ENCODE measurements around the gene SPAG16.
A peak's percentile ranks its signal among the peaks of the same experiment; 100 is the strongest.

The SPAG16 gene

GRCh38 chr2:213284105-213285090 lies at the start of gene SPAG16:
TSS of gene SPAG16 (plus strand) at chr2:213284464.
- peak; percentile 98 for DNase-seq

GRCh38 chr2:213234641-213235040 lies 49.6 kb upstream of the SPAG16 start:
- DNase-seq = no peak

DNA sequence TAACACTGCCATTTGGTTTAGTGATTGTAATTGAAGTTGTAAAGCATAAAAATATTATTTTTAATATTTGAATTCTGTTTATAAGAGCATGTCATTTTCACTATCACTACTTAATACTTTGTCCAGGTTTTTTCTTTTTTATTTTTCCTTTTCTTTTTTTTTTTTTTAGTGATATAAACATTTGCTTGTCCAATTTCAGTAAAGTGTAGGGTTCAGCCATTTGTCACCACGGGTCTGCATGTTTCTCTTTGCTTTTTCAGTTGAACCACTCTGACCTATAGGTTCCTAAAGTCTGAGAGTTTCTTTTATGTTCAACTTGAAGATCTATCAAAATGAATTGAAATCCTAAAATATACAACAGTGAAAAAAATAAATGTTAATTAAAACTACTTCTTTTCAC lies 48.5 kb upstream of the SPAG16 start:
- DNase-seq = no peak

DNA sequence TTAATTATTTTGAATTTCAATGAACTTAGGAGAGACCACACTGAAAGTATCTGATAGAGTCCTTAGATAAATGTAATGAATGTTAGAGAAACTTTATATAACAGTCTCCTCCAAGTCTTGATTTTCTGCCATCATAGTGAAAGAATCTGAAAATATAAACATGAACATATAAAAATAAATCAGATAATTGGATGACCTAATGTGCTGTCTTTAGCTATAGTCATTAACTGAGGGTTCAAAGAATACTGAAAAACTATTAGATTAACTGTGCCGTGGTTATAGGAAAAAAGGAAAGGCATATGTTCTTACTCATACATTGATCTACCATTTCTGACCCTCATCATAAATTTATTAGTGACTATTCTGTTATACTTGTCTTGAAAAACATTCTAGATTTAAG lies 47.0 kb upstream of the SPAG16 start:
- DNase-seq = no peak

- no peak for DNase-seq
Measured at GRCh38 chr2:213237787-213238186, 46.5 kb upstream of the SPAG16 start.

DNA sequence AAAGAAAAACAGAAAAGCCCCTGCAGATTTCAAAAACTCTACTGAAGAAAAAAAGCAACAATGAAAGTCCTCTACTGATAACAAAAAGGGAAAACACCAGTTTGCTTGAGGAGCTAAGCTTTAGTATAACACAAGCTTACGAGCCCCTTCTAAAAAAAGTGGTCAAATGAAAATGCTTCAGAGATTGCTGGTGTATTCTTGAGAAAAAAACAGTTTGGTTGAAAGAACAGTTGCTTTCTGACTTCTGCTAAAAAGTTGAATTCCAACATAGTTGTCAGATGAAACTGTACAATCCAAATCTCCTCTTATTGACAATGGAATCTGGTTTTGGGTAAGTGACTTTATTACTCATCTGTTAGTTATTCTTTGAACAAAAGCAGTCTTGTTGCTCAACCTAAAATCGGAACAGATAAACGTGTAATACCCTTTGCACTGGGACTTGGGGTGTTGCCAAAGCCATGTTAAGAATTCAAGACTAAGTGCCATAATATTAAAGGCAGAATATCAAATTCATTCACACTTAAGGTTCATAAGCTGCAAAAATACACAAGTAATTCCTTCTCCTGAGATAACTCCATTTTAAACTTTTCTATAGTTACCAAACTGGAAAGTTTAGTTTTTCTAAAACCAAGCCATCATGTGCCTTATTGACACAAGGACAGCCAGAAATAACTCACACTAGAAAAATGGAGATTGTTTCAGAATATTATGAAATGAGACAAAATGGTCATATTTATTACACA lies 45.3 kb upstream of the SPAG16 start:
- no peak for DNase-seq

DNA sequence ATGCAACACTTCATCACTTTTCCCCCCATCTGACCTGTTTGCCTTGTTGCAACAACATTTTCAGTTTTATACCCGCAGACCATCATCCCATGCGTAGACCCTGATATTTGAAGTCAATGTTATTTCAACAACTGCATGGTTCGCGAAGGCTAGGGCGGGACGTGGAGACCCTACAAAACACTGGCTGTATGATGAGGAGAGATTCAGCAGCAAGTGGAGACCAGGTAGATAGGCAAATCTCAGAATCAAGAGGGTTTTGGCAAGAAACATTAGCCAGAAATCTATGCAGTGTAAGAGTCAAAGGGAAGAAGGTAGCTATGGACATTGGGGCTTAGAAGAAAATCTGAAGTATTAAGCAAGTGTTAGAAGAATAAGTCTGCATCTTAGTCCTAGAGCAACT lies 42.4 kb upstream of the SPAG16 start:
- DNase-seq = no peak

DNA sequence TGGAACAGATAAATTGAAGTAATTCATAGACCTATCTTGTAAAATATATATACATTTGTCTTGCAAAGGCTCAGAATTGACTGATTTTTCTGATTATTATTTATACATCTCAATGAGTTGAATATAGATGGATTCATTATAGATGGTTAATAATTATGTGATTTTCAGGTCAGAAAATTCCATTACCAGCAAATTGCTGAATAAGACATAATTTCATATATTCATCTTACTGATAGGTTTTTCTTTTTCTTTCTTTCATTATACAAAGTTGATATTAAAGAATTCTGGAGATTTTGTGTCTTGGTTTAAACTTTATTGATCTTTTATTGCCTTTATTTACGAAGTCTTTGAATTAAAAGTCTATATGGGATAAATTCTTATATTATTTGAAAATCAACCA lies 41.6 kb upstream of the SPAG16 start:
- no peak for DNase-seq

GRCh38 chr2:213243189-213244044 lies 40.8 kb upstream of the SPAG16 start:
- DNase-seq = no peak

- DNase-seq = peak; percentile 66
Measured at GRCh38 chr2:213246497-213247281, 37.6 kb upstream of the SPAG16 start.

DNA sequence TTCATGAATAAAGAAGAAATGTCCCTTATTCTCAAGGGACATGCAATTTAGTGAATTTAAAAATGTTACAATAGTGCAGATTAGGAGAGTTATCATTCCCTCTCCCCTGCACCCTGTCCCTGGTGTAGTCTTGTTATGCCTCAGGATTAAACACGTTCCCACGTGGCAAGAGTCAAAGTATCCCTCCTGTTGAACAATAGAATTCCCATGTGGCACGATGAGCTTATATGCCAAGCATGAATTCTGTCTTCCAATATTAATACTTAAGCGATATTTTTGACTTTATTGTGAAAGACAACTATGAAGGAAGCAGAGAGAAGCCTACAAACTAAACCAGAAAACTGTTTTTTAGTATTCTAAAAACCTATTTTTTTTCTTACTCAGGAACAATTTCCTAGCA lies 36.7 kb upstream of the SPAG16 start:
- no peak for DNase-seq

- DNase-seq = no peak
Measured at GRCh38 chr2:213248637-213249036, 35.6 kb upstream of the SPAG16 start.

- DNase-seq = no peak
Measured at GRCh38 chr2:213249502-213249901, 34.8 kb upstream of the SPAG16 start.

DNA sequence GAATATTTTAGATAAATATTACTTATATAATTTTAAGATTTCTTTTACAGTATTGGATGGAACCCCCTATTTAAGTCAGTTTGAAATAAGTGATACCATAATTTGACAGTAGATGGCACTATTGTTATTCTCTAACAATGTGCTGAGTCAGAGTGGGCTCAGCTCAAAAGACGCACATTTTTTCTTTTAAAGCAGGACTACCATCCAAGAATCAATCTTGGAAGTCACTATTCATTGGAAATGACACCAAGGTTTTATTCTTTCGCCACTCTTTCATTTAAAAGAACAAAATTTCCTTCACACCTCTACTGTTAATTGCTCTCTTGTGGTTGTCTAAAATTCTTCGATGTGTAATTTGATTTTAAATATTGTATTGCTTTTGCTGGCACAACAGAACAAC lies 32.6 kb upstream of the SPAG16 start:
- DNase-seq = no peak

DNA sequence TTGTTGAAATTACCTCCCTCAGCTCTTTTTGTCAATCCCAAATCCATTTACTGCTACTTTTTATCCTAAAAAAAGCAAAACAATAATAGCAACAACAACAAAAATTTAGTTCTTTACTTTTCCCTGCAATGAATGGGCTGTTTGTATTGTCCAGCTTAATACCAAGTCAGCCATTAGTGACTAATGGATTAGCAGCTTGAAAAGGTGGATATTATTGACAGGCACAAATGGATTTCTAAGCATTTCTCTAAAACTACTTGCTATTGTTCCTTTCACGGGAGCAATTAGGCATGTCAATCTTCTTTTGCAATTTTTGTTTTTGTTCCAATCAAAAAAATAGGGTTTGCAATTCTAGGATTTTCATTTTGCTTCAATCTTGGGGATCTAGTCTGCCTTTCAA lies 32.1 kb upstream of the SPAG16 start:
- no peak for DNase-seq

- DNase-seq = no peak
Measured at GRCh38 chr2:213253162-213253561, 31.1 kb upstream of the SPAG16 start.

DNA sequence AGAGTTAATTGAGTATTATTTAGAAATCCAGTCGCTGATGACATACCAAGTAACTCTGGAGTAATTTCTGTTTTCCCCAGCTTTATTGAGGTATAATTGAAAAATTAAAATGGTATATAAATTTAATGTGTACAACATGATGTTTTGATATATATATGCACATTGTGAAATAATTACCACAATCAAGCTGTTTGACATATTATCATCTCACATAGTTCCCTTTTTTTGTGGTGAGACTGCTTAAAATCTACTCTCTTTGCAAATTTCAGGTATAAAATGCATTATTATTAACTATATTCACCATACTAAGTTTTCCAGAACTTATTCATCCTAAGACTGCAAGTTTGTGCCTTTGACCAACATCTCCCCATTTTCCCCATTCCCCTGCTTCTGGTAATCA lies 25.0 kb upstream of the SPAG16 start:
- DNase-seq = no peak

DNA sequence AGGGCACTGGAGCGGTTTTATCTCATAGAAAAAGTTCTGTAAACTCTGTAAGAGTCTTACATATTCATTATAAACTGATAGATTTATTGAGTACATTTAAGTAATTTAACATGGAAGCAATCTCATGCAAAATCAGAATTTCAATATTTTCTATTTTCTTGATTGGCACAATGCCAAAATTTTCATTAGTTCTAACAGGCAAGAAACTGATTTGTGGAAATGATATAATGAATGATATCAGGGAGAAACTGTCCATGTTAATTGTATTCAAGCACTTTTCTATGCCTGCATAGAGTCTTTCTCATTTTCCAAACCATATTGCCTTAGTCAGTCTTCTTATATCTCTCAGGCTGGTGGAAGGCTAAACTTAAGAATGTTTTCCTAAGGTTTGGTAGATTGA lies 23.0 kb upstream of the SPAG16 start:
- DNase-seq = no peak

GRCh38 chr2:213261715-213262114 lies 22.5 kb upstream of the SPAG16 start:
- DNase-seq = no peak

DNA sequence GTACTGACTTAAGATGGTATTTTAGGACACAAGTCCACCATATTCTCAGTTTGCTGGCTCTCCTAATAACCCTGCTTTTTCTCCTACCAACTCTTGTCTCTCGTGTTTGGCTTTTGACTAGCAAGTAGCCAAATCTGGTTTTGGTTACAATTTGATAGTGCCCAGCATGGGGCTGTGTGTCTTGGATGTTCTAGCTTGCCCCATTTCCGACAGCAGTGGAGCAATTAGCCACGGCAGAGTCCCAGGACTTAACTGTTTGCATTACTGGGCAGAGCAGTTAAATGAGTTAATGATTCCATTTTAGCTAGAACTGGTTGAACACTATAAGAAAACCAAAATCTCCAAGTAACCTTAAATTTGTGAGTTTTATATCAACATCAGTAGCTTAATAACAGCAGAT lies 18.6 kb upstream of the SPAG16 start:
- no peak for DNase-seq

- DNase-seq = no peak
Measured at GRCh38 chr2:213266421-213266820, 17.8 kb upstream of the SPAG16 start.

GRCh38 chr2:213271947-213272346 lies 12.3 kb upstream of the SPAG16 start:
- DNase-seq = no peak
